Stimulated activated CD8-positive, alpha-beta memory T cell treated with anti-CD3 and anti-CD28 coated beads, Interleukin-4, amount 100 ng/mL, for 24 hours (primary cell): Measurements from ENCODE around the gene SLC7A1.

Source experiments
- DNase-seq: peaks from one replicate; pipeline ENCODE4 v3.0.0-alpha.2; 2020; ENCODE audit warnings: low read depth

The SLC7A1 gene

GRCh38 chr13:29487466-29488454 lies 107.7 kb downstream of the SLC7A1 start:
- DNase-seq = no peak

DNA sequence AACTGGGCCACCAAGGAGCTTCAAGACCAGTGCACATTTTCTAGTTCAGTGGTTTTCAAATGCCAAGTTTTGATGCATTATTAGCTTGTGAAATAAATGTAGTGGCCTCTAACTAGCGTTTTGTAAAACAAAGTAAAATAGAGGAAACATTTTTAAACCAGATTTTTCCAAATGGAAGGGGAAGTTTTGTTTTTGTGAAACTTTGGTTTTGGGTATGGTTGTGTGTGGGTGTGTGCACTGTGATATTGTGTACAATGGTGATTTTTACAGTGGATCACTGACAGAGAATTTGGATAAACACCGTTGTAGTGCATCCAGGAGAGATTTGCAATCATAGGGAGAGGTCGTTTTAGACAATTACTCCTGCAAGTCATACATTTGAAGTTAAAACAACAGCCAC lies 108.9 kb downstream of the SLC7A1 start:
- DNase-seq = no peak

DNA sequence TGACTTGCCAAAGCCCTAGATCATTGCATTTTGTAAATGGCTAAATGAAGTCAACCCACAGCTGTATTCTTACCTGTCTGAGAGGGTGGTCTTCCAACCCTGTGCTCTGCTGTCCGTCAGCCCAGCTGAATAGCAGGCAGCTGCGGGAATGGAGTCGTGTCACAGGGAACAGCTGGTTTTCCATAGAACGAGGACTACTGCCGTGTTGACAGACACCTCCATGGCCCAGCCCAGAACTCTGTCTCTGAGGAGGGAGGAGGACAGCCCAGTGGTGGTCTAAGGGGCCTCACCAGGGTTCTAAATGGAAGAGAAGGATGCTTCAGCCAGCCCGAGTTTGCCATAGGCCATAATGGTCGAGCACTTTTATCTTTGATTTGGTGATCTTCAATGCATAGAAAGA lies 110.7 kb downstream of the SLC7A1 start:
- no peak for DNase-seq

DNA sequence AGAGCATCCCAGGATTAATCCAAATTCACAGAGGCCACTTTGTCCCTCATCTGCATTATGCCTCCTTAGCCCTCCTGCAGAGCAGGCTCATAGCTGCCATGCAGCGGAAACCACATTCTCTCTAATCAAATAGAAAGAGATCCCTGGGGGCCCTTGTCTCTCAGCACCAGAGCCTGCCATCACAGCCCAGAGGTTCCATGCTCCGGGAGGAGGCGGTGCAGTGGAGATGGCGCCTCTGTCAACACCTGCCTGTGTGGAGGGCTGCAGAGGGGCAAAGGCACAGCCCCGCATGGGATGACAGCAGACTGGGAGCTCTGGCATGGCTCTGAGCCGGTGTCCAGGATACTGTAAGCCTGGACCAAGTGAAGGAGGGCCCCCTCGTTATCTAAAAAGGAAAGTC lies 111.3 kb downstream of the SLC7A1 start:
- DNase-seq = no peak

GRCh38 chr13:29483623-29484022 lies 111.9 kb downstream of the SLC7A1 start:
- DNase-seq = no peak

DNA sequence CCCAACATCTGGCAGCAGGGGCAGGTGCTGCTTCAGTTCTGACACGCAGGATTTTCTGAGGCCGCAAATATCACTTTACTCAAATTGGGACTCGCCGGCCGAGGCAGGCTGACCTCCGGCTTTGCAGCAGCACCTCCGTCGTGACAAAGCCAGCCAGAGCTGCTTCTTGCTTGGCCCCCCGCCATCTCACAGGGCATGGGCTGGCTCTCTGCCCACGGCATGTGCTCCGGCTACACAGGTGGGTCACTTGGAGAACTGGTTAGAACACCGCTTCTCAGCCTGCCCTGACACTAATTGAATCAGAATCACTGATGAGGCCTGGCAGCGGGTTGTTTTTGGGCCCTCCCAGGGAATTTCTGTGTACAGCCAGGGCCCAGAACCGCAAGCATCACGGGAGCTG lies 112.3 kb downstream of the SLC7A1 start:
- DNase-seq = no peak

DNA sequence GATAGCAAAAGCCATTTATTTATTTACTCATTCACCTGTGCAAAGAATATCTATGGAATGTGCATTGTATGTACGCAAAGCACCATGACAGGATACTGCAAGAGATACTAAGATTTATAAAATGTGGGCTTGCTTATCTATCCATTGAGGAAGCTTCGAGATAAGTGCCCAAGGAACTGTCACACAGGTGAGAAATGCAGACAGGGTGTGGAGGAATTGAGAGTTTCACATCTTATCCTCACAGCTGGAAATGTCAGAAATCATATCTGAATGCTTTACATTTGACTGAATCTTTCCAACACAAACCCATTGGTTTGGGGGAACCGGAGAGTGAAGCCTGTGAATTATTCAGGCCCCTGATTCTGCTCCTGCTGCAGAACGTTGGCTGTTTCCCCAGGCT lies 113.0 kb downstream of the SLC7A1 start:
- no peak for DNase-seq

DNA sequence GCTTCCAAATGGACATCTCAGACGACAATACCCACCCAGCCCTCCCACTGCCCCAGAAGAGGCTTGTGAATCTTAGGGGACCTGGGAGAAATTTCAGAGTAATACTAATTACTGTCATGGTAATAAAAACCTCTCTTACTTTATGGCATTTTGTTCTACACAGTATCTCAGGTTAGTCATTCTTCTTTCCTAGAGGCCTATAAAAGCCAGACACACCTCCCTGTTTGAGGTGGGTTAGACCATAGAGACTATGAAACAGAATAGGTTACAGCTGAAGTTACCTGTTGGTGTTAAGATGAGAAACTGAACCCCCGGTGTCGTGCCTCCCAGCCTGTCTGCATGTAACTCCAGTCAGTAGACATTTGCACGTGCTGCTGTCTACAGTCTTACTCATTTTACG lies 113.9 kb downstream of the SLC7A1 start:
- DNase-seq = no peak

DNA sequence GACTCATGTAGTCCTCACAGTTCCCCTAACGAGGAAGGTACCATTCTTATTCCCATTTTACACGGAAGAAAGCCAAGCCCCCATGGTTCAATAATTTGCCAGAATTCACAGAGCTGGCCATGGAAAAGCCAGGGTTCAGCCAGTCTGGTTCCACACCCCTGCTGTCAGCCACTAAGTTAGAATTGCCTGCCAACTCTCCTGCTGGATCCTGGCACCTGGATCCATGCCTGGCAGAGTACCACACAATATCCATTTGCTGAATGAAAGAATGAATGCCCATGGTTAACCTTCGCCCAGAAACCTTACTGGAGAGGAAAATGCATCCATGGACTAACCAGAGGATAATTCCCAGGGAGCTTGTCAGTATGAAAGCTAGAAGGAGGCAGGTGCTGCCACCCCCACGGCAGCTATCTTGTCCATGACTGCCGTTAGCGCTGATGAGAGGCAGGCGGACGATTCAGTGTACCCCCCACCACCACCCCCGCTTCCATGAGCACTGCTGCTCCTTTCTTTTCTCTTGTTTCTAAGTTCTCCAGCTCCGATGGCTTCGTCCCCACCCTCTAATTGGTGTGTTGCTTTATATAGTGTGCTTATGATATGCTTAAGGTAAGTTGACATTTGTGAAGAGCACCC lies 114.5 kb downstream of the SLC7A1 start:
- no peak for DNase-seq

GRCh38 chr13:29479716-29480492 lies 115.6 kb downstream of the SLC7A1 start:
- no peak for DNase-seq

- no peak for DNase-seq
Measured at GRCh38 chr13:29476046-29476445, 119.4 kb downstream of the SLC7A1 start.

DNA sequence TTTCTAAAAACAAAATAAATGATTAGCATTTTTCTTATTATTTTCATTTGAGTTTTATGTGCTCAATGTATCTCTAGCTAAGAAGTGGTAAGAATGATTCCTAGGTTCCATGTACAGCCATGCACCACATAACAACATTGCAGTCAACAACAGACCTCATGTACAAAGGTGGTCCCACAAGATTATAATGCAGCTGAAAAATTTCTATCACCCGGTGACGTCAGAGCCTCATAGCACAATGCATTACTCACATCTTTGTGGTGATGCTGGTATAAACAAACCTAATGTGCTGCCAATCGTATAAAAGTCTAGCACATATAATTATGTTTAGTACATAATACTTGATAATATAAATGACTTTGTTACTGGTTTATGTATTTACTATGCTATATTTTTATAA lies 120.5 kb downstream of the SLC7A1 start:
- no peak for DNase-seq

DNA sequence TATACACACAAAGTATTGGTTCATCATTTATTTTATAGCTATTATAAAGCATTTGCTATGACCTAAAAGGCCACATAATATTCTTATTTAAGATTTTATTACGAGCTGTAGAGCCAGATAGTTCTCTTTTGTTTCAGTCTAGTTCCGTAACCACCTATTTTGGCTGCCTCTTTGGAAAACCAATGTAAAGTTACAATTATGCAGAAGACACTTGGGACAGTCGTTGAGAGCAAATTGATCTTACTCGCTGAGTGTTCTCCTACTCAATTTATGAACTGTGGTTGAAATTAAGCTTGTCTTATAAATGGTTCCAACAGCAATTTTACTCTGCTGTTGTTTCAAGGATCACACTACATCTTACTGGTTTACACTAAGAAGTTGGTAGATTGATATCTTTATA lies 122.3 kb downstream of the SLC7A1 start:
- DNase-seq = no peak

GRCh38 chr13:29472332-29472961 lies 123.0 kb downstream of the SLC7A1 start:
- peak; percentile 42 for DNase-seq

DNA sequence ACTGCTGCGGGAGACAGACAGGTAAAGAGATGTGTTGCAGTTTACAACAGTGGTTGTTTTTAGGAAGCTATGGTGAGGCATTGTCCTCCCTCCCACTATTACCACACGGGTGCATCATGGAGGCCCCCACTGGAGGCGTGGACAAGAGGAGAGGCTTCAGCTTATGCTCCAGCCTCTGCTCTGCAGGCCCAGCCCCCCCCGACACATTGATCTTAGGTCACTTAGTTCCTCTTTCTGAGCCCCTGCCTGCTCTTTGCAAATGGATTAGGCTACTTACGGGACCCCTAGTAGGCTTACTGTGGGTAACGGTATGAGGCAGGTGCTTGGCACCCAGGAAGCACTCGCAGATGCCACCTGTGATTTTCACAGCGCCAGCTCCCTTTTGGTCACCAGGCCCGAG lies 123.9 kb downstream of the SLC7A1 start:
- DNase-seq = no peak

DNA sequence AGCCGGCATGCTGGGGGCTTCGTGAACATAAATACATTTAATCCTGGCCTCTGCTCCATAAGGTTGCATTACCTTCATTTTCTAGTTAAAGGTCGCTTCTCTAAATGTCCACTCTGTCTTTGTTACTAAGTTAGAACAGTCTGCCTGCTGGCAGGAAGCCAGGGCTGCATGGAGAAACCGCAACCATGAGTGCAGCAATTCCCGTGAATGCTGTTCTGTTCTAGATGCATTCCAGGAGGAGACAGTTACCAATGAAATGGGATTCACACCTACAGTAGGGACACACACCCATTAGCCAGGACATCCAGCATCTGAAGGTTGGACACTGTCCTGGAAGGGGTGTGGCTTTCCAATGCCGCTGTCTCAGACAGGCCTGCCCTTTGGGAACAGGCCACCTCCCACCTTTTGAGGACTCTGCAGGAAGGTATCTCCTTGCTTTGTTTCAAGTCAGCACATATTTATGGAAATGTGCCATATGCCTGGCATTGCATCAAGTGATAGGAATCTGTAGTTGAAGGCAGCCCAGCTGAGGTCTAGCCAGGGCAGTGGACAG lies 129.7 kb downstream of the SLC7A1 start:
- DNase-seq = no peak

DNA sequence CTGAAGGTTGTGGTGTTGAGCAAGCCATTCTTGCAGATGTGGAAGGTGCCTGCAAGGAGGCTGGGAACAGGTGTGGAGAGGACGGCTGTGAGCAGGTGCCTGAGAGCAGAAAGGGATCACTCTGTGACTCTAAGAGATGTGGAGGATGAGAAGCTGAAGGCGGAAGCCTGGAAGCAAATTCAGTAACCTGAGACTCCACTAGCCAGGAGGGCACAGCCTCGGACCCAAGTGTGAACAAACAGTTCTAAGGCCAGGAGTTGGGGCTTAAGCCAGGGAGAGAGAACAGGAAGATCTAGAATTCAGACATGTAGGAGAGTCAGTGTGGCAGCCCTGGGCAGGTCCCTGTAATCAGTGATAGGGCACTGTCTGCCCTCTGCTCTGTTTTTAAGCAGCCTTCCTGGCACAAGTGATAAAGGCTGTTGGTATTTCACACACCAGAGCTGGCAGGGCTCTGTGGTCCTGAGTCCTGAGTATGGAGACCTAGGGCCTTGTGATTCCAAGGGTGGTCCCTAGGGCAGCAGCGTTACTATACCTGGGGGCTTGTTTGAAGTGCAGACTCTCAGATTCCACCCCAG lies 131.3 kb downstream of the SLC7A1 start:
- no peak for DNase-seq

DNA sequence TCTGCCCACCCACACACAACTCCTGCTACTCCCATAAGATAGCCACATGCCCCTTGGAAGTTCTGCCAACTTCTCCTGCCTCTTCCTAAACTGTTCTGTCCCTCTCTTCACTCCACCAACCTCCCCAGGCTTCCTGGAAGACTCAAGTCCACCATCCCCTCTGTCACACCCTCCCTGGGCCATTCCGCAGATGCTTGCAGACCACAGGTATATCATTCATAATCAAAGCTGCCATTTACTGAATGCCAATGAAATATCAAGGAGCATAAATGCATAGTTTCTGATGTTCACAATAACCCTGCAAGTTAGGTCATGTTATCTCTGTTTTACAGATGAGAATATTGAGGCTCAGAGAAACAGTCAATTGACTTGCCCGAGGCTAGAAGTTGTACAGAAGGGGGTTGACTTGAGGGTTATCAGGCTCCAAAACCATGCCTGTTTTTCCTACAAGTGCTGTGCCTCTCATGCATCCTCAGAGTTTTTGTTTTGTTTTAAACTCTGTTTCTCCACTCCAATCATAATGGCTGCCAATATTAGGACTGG lies 135.6 kb downstream of the SLC7A1 start:
- DNase-seq = no peak
